T follicular helper cell (primary cell): ENCODE results near the gene SLCO2B1.

Experiments used
- DNase-seq: peaks from one replicate; pipeline ENCODE4 v3.0.0-alpha.2; 2020; ENCODE audit warnings: low read depth

The SLCO2B1 gene

GRCh38 chr11:75193711-75194110 lies 42.8 kb downstream of the SLCO2B1 start:
- no peak for DNase-seq

- DNase-seq, result no peak
Observed at GRCh38 chr11:75194147-75194546, 43.2 kb downstream of the SLCO2B1 start.

- DNase-seq, result no peak
Observed at GRCh38 chr11:75195167-75195962, 44.5 kb downstream of the SLCO2B1 start.

GRCh38 chr11:75196426-75196825 lies 45.5 kb downstream of the SLCO2B1 start:
- DNase-seq, result no peak

GRCh38 chr11:75197512-75198277 lies 46.8 kb downstream of the SLCO2B1 start:
- DNase-seq, result no peak

GRCh38 chr11:75198278-75198973 lies 47.5 kb downstream of the SLCO2B1 start:
- DNase-seq, result no peak

GRCh38 chr11:75199412-75199955 lies 48.6 kb downstream of the SLCO2B1 start:
- no peak for DNase-seq

GRCh38 chr11:75200051-75200450 lies 49.1 kb downstream of the SLCO2B1 start:
- DNase-seq, result no peak

- no peak for DNase-seq
Observed at GRCh38 chr11:75200531-75200930, 49.6 kb downstream of the SLCO2B1 start.

- no peak for DNase-seq
Observed at GRCh38 chr11:75201771-75202170, 50.9 kb downstream of the SLCO2B1 start.

GRCh38 chr11:75202195-75202594 lies 51.3 kb downstream of the SLCO2B1 start:
- no peak for DNase-seq

GRCh38 chr11:75203138-75203537 lies 52.2 kb downstream of the SLCO2B1 start:
- DNase-seq, result no peak

- no peak for DNase-seq
Observed at GRCh38 chr11:75203641-75204011, 52.7 kb downstream of the SLCO2B1 start.

- DNase-seq, result no peak
Observed at GRCh38 chr11:75204012-75204674, 53.2 kb downstream of the SLCO2B1 start.

- peak; percentile 65 for DNase-seq
Observed at GRCh38 chr11:75204685-75205563, 54.0 kb downstream of the SLCO2B1 start.

- no peak for DNase-seq
Observed at GRCh38 chr11:75205564-75206020, 54.7 kb downstream of the SLCO2B1 start.

- no peak for DNase-seq
Observed at GRCh38 chr11:75208446-75208845, 57.5 kb downstream of the SLCO2B1 start.

GRCh38 chr11:75212411-75212810 lies 61.5 kb downstream of the SLCO2B1 start:
- DNase-seq, result no peak

GRCh38 chr11:75214411-75214821 lies 63.5 kb downstream of the SLCO2B1 start:
- peak; percentile 65 for DNase-seq

- DNase-seq, result no peak
Observed at GRCh38 chr11:75214843-75215242, 63.9 kb downstream of the SLCO2B1 start.

GRCh38 chr11:75219869-75220268 lies 69.0 kb downstream of the SLCO2B1 start:
- DNase-seq, result no peak
